K562 (cell line): ENCODE measurements around the gene OR4K5.

ENCODE experiments used
- CHD2 ChIP-seq: IDR thresholded peaks from 2 replicates; pipeline ENCODE4 v1.6.1; 2011; ENCODE audit warnings: low read depth, low read length
- KAT8 ChIP-seq: fragments of 450-650 bp; IDR thresholded peaks from 2 replicates; pipeline ENCODE4 v1.6.1; 2016; ENCODE audit warnings: low read depth, mild to moderate bottlenecking

- TF ChIP-seq KAT8 (no peak), CHD2 (no peak)
These were observed 45.6 kb upstream of the OR4K5 start, which contains the start of gene OR4K2 for GRCh38 chr14:19874842-19875241.
